ENCODE data around the gene MLF2.
"Not testable (repeated sequence)": the region's sequence is repeated elsewhere in the genome, so short reads cannot be mapped to it uniquely, and the experiment has no call there.

Gene MLF2

GRCh38 chr12:6729186-6729585 is 23.8 kb downstream of the MLF2 start:
- DNase-seq = no peak

GRCh38 chr12:6725350-6725749 is 27.6 kb downstream of the MLF2 start:
- no peak for DNase-seq

GRCh38 chr12:6724409-6724797 is 28.5 kb downstream of the MLF2 start:
- peak; percentile 66 for DNase-seq

GRCh38 chr12:6723607-6724408 is 29.1 kb downstream of the MLF2 start, which contains the start of gene COPS7A:
COPS7A (plus strand) TSS chr12:6724046; CDS start chr12:6724657, 611 bp downstream.
- peak; percentile 100 for DNase-seq

- DNase-seq = no peak
Measured at GRCh38 chr12:6722863-6723262, 30.1 kb downstream of the MLF2 start.

GRCh38 chr12:6716874-6717437 is 36.0 kb downstream of the MLF2 start:
- DNase-seq = no peak

GRCh38 chr12:6716031-6716873 is 36.7 kb downstream of the MLF2 start:
- DNase-seq = not testable (repeated sequence)

GRCh38 chr12:6708960-6709394 is 44.0 kb downstream of the MLF2 start:
- DNase-seq = no peak

- DNase-seq = not testable (repeated sequence)
Measured at GRCh38 chr12:6708351-6708750, 44.6 kb downstream of the MLF2 start.

GRCh38 chr12:6703631-6704030 is 49.3 kb downstream of the MLF2 start:
- DNase-seq = peak; percentile 69

- no peak for DNase-seq
Measured at GRCh38 chr12:6701078-6701768, 51.7 kb downstream of the MLF2 start.

- peak; percentile 29 for DNase-seq
Measured at GRCh38 chr12:6700646-6701051, 52.3 kb downstream of the MLF2 start, which contains the start of gene PIANP. PIANP (minus strand) TSS chr12:6700815; CDS start chr12:6698061, 2,754 bp downstream.

- no peak for DNase-seq
Measured at GRCh38 chr12:6699989-6700645, 52.8 kb downstream of the MLF2 start.

GRCh38 chr12:6699259-6699988 is 53.5 kb downstream of the MLF2 start:
- DNase-seq = no peak

- no peak for DNase-seq
Measured at GRCh38 chr12:6698352-6699046, 54.4 kb downstream of the MLF2 start.
